ENCODE results near the gene THRB. TPM values are rescaled to one million over a fixed set of nuclear protein-coding genes. Genes with fewer than 3 reads are reported as not detected.

Gene THRB
- total RNA-seq, 1 donor from 2014 or later, result 30.7 TPM

- ATAC-seq (peak; percentile 47), DNase-seq (ENCODE audit: low spot score) (no peak)
Observed at GRCh38 chr3:24069045-24069444, 425.6 kb downstream of the THRB start.

GRCh38 chr3:24067483-24067882 lies 427.2 kb downstream of the THRB start:
- DNase-seq (ENCODE audit: low spot score) (no peak), ATAC-seq (no peak)
